HEK293 (cell line): ENCODE data around the gene SLK.

Source experiments
- CTCF ChIA-PET: fragments of 350-600 bp; formaldehyde crosslinking; extraction: SDS; loops from one replicate; lab custom pipeline; 2021; ENCODE audit warnings: antibody characterized with exemption; lab: Yijun Ruan, JAX
- POLR2A ChIA-PET: fragments of 300-600 bp; formaldehyde crosslinking; extraction: SDS; loops from one replicate; lab custom pipeline; 2020; ENCODE audit warnings: antibody characterized with exemption, inconsistent platforms; lab: Yijun Ruan, JAX
- H3K27ac ChIP-seq: fragments of 200-500 bp; sonication (Bioruptor generic); 2 replicates; pipeline ENCODE4 v1.5.1; 2014; ENCODE audit warnings: low read depth, low read length, control low read depth, inconsistent platforms; ENCODE audit errors: extremely low read depth
- H3K36me3 ChIP-seq, 2 experiments: fragments of 200-500 bp in 1 of 2; sonication (Bioruptor generic) in 1 of 2; 1 replicate in 1 of 2; 2 replicates in 1 of 2; pipeline ENCODE4 v1.5.1; 2014 to 2017; ENCODE audit warnings: inconsistent platforms in 2 of 2, low read length in 2 of 2; ENCODE audit not compliant: control insufficient read depth in 2 of 2, insufficient read depth in 1 of 2
- H3K4me1 ChIP-seq: fragments of 200-500 bp; sonication (Bioruptor generic); 2 replicates; pipeline ENCODE4 v1.5.1; 2014; ENCODE audit warnings: mild to moderate bottlenecking, low read length, inconsistent platforms; ENCODE audit not compliant: control insufficient read depth, insufficient read depth
- H3K4me3 ChIP-seq: 2 replicates; pipeline ENCODE4 v1.5.1; 2011; ENCODE audit warnings: low read depth, mild to moderate bottlenecking, control low read depth, low read length, moderate library complexity
- H3K9me3 ChIP-seq: fragments of 200-500 bp; sonication (Bioruptor generic); 2 replicates; pipeline ENCODE4 v1.5.1; 2014; ENCODE audit warnings: low read depth, low read length, inconsistent platforms; ENCODE audit not compliant: control insufficient read depth, insufficient read depth
- EGR2 ChIP-seq: fragments of 450-650 bp; formaldehyde crosslinking; IDR thresholded peaks from 2 replicates; pipeline ENCODE4 v1.5.1; 2016; ENCODE audit warnings: low read depth, missing biosample characterization, missing genetic modification characterization
- KLF16 ChIP-seq: fragments of 450-650 bp; formaldehyde crosslinking; IDR thresholded peaks from 2 replicates; pipeline ENCODE4 v1.5.1; 2017; ENCODE audit warnings: missing biosample characterization, missing genetic modification characterization
- KLF7 ChIP-seq: fragments of 450-650 bp; formaldehyde crosslinking; IDR thresholded peaks from 2 replicates; pipeline ENCODE4 v1.5.1; 2016; ENCODE audit warnings: missing biosample characterization, missing genetic modification characterization, borderline replicate concordance
- OVOL3 ChIP-seq: fragments of 450-650 bp; formaldehyde crosslinking; IDR thresholded peaks from 2 replicates; pipeline ENCODE4 v1.5.1; 2016; ENCODE audit warnings: missing biosample characterization, missing genetic modification characterization
- SP3 ChIP-seq: fragments of 450-650 bp; formaldehyde crosslinking; IDR thresholded peaks from 2 replicates; pipeline ENCODE4 v1.5.1; 2016; ENCODE audit warnings: missing biosample characterization, missing genetic modification characterization
- ZFHX2 ChIP-seq: fragments of 450-650 bp; formaldehyde crosslinking; conservative IDR thresholded peaks from 2 replicates; pipeline ENCODE4 v1.5.1; 2016; ENCODE audit warnings: missing biosample characterization, missing genetic modification characterization
- ZFP3 ChIP-seq: fragments of 450-650 bp; formaldehyde crosslinking; IDR thresholded peaks from 2 replicates; pipeline ENCODE4 v1.5.1; 2016; ENCODE audit warnings: low read depth, missing biosample characterization, missing genetic modification characterization
- ZNF114 ChIP-seq: fragments of 450-650 bp; formaldehyde crosslinking; IDR thresholded peaks from 2 replicates; pipeline ENCODE4 v1.5.0; 2017; ENCODE audit warnings: missing biosample characterization, missing genetic modification characterization
- ZNF138 ChIP-seq: fragments of 450-650 bp; formaldehyde crosslinking; IDR thresholded peaks from 2 replicates; pipeline ENCODE4 v1.5.1; 2016; ENCODE audit warnings: missing biosample characterization, missing genetic modification characterization, borderline replicate concordance
- ZNF140 ChIP-seq: fragments of 450-650 bp; formaldehyde crosslinking; IDR thresholded peaks from 2 replicates; pipeline ENCODE4 v1.5.1; 2016; ENCODE audit warnings: missing biosample characterization, missing genetic modification characterization
- ZNF16 ChIP-seq: fragments of 450-650 bp; formaldehyde crosslinking; IDR thresholded peaks from 2 replicates; pipeline ENCODE4 v1.5.1; 2016; ENCODE audit warnings: low read depth, missing biosample characterization, missing genetic modification characterization
- ZNF311 ChIP-seq: fragments of 450-650 bp; formaldehyde crosslinking; IDR thresholded peaks from 2 replicates; pipeline ENCODE4 v1.5.1; 2017; ENCODE audit warnings: missing biosample characterization, missing genetic modification characterization, borderline replicate concordance
- ZNF473 ChIP-seq: fragments of 450-650 bp; formaldehyde crosslinking; IDR thresholded peaks from 2 replicates; pipeline ENCODE4 v1.5.1; 2017; ENCODE audit warnings: missing biosample characterization, missing genetic modification characterization
- ZNF521 ChIP-seq: fragments of 450-650 bp; formaldehyde crosslinking; IDR thresholded peaks from 2 replicates; pipeline ENCODE4 v1.5.1; 2017; ENCODE audit warnings: missing biosample characterization, mild to moderate bottlenecking, missing genetic modification characterization
- ZNF560 ChIP-seq: fragments of 450-650 bp; formaldehyde crosslinking; IDR thresholded peaks from 2 replicates; pipeline ENCODE4 v1.5.1; 2017; ENCODE audit warnings: missing biosample characterization, missing genetic modification characterization, borderline replicate concordance
- ZNF571 ChIP-seq: fragments of 450-650 bp; formaldehyde crosslinking; IDR thresholded peaks from 2 replicates; pipeline ENCODE4 v1.5.0; 2017; ENCODE audit warnings: missing biosample characterization, missing genetic modification characterization
- ZNF621 ChIP-seq: fragments of 450-650 bp; formaldehyde crosslinking; IDR thresholded peaks from 2 replicates; pipeline ENCODE4 v1.5.1; 2017; ENCODE audit warnings: missing biosample characterization, missing genetic modification characterization
- ZNF658 ChIP-seq: fragments of 450-650 bp; formaldehyde crosslinking; IDR thresholded peaks from 2 replicates; pipeline ENCODE4; 2016; ENCODE audit warnings: missing biosample characterization, missing genetic modification characterization
- ZNF660 ChIP-seq: fragments of 450-650 bp; IDR thresholded peaks from 2 replicates; pipeline ENCODE4 v1.5.1; 2018; ENCODE audit warnings: missing biosample characterization, mild to moderate bottlenecking, missing genetic modification characterization
- ZNF777 ChIP-seq: fragments of 450-650 bp; formaldehyde crosslinking; IDR thresholded peaks from 2 replicates; pipeline ENCODE4 v1.5.1; 2017; ENCODE audit warnings: missing biosample characterization, missing genetic modification characterization, borderline replicate concordance
- ZNF785 ChIP-seq: fragments of 450-650 bp; formaldehyde crosslinking; IDR thresholded peaks from 2 replicates; pipeline ENCODE4 v1.5.1; 2016; ENCODE audit warnings: missing biosample characterization, missing genetic modification characterization
- TF ChIP-seq, protein P1 (sequence below): fragments of 450-650 bp; formaldehyde crosslinking; IDR thresholded peaks from 2 replicates; pipeline ENCODE4 v1.5.1; 2016; ENCODE audit warnings: missing biosample characterization, missing genetic modification characterization, low read depth
- TF ChIP-seq, protein P2 (sequence below): fragments of 450-650 bp; formaldehyde crosslinking; IDR thresholded peaks from 2 replicates; pipeline ENCODE4 v1.5.1; 2016; ENCODE audit warnings: missing biosample characterization, missing genetic modification characterization
- TF ChIP-seq, protein P3 (sequence below): fragments of 450-650 bp; formaldehyde crosslinking; IDR thresholded peaks from 2 replicates; pipeline ENCODE4 v1.5.1; 2017; ENCODE audit warnings: missing biosample characterization, mild to moderate bottlenecking, missing genetic modification characterization, moderate library complexity
- TF ChIP-seq, protein P4 (sequence below): IDR thresholded peaks from 2 replicates; pipeline ENCODE4 v1.6.1; 2011; ENCODE audit warnings: mild to moderate bottlenecking, low read depth, low read length, borderline replicate concordance

Gene SLK

DNA sequence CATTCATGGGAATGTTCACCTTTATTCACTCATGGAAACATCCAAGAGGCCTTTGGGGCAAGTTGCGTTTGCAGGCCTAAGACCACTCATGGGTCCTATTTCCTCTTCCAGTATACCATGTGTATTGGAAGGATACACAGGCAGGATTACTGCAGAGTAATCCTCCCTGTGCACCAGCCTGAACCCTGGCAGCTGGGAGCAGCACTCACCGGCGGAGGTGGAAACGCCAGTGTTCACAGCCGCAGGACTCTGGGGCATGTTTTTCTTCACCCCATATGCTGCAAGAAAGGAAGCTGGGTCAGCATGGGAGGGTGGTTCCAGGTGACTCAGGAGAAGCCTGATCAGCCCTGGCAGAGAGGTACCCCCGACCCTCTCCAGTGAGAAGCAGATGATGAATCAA is 94.3 kb downstream of the SLK start:
- ChIA-PET CTCF (interaction anchor here (0.5 to 0.7 kb wide), 2 partner anchors 60 to 212 kb away, joined by 3 read pairs; no protein-coding TSS in a partner anchor), POLR2A (interaction anchor here (0.5 kb wide), 1 partner anchor 33 kb away, joined by 4 read pairs; no protein-coding TSS in a partner anchor)
- Histone ChIP-seq H3K9me3 (no peaks in the 10 kb centered on the region), H3K4me1 (no peaks in the 10 kb centered on the region), H3K36me3 (no peaks in the 10 kb centered on the region), H3K4me3 (no peak overlapping the region), H3K27ac (no peak overlapping the region)
- TF ChIP-seq ZNF473 (no peak), ZNF777 (tag by site-specific recombination) (no peak), ZNF140 (tag by site-specific recombination) (no peak), ZNF138 (no peak), ZNF658 (tag by site-specific recombination) (no peak)
- TF ChIP-seq, protein P1, sequence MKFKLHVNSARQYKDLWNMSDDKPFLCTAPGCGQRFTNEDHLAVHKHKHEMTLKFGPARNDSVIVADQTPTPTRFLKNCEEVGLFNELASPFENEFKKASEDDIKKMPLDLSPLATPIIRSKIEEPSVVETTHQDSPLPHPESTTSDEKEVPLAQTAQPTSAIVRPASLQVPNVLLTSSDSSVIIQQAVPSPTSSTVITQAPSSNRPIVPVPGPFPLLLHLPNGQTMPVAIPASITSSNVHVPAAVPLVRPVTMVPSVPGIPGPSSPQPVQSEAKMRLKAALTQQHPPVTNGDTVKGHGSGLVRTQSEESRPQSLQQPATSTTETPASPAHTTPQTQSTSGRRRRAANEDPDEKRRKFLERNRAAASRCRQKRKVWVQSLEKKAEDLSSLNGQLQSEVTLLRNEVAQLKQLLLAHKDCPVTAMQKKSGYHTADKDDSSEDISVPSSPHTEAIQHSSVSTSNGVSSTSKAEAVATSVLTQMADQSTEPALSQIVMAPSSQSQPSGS (tag by site-specific recombination): no peak
- TF ChIP-seq, protein P2, sequence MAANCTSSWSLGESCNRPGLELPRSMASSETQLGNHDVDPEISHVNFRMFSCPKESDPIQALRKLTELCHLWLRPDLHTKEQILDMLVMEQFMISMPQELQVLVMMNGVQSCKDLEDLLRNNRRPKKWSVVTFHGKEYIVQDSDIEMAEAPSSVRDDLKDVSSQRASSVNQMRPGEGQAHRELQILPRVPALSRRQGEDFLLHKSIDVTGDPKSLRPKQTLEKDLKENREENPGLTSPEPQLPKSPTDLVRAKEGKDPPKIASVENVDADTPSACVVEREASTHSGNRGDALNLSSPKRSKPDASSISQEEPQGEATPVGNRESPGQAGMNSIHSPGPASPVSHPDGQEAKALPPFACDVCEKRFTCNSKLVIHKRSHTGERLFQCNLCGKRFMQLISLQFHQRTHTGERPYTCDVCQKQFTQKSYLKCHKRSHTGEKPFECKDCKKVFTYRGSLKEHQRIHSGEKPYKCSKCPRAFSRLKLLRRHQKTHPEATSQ (tag by site-specific recombination): no peak

DNA sequence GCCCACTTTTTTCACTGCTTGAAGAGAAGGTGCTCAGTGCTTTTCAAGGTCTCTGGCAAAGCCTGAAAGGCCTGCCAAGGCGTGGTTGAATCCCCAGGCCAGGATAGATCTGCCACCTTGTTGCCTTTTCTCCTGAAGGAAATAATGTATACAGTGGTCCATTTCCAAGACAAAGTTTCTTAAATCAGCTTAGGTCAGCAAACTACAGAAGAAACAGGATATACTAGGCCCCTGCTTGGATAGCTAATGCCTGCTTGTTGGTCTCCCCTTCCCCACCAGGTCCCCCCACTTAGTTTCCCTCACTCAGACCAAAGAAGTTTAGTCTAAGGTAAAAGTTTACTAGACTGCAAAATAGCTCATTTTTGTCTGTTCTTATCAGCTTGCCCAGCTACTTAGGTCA is 98.8 kb downstream of the SLK start:
- Histone ChIP-seq H3K36me3 (no peaks in the 10 kb centered on the region), H3K27ac (no peak overlapping the region), H3K9me3 (no peaks in the 10 kb centered on the region), H3K4me3 (no peak overlapping the region), H3K4me1 (no peaks in the 10 kb centered on the region)
- TF ChIP-seq, protein P3, sequence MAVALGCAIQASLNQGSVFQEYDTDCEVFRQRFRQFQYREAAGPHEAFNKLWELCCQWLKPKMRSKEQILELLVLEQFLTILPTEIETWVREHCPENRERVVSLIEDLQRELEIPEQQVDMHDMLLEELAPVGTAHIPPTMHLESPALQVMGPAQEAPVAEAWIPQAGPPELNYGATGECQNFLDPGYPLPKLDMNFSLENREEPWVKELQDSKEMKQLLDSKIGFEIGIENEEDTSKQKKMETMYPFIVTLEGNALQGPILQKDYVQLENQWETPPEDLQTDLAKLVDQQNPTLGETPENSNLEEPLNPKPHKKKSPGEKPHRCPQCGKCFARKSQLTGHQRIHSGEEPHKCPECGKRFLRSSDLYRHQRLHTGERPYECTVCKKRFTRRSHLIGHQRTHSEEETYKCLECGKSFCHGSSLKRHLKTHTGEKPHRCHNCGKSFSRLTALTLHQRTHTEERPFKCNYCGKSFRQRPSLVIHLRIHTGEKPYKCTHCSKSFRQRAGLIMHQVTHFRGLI: no peak
- TF ChIP-seq KLF16 (tag by site-specific recombination): no peak
- TF ChIP-seq SP3: no peak
- TF ChIP-seq, protein P4, sequence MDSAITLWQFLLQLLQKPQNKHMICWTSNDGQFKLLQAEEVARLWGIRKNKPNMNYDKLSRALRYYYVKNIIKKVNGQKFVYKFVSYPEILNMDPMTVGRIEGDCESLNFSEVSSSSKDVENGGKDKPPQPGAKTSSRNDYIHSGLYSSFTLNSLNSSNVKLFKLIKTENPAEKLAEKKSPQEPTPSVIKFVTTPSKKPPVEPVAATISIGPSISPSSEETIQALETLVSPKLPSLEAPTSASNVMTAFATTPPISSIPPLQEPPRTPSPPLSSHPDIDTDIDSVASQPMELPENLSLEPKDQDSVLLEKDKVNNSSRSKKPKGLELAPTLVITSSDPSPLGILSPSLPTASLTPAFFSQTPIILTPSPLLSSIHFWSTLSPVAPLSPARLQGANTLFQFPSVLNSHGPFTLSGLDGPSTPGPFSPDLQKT: no peak
- no peak for TF ChIP-seq ZNF571 (tag by site-specific recombination)
- TF ChIP-seq EGR2 (tag by site-specific recombination): no peak
- TF ChIP-seq ZNF114 (tag by site-specific recombination): no peak
- no peak for TF ChIP-seq ZNF16
- no peak for TF ChIP-seq ZNF521 (tag by site-specific recombination)
- TF ChIP-seq, protein P1 (tag by site-specific recombination): no peak
- no peak for TF ChIP-seq ZNF785
- TF ChIP-seq ZNF311 (tag by site-specific recombination): no peak
- TF ChIP-seq ZNF660: no peak
- TF ChIP-seq OVOL3: no peak
- no peak for TF ChIP-seq ZFP3 (tag by site-specific recombination)
- no peak for TF ChIP-seq ZNF560 (tag by site-specific recombination)
- TF ChIP-seq ZFHX2 (tag by site-specific recombination): no peak
- no peak for TF ChIP-seq ZNF621
- no peak for TF ChIP-seq KLF7 (tag by site-specific recombination)
- ChIA-PET POLR2A (no interaction called here), CTCF (no interaction called here)
